Kidney (tissue), 14 donors: ENCODE results near the gene KLHL21. TPM values are rescaled to one million over a fixed set of nuclear protein-coding genes. Genes with fewer than 3 reads are reported as not detected.
A peak's percentile ranks its signal among the peaks of the same experiment; 100 is the strongest.

Experiments used
- DNase-seq, 5 donors: peaks; one replicate each; pipeline ENCODE4 v3.0.0-alpha.2; 2013 to 2020
- FAIRE-seq: peaks from 2 replicates; lab custom pipeline; 2012; peaks lifted over from hg19 to GRCh38; lab: Jason Lieb, UNC
- H3K27ac ChIP-seq, 2 donors: one replicate each; pipeline ENCODE4 v1.7.0; 2013; ENCODE audit warnings: low read depth in 2 of 2, low read length in 2 of 2, inconsistent platforms in 1 of 2
- H3K27me3 ChIP-seq: one replicate; pipeline ENCODE4 v1.7.1; 2013; ENCODE audit warnings: low read length, inconsistent platforms; ENCODE audit not compliant: control insufficient read depth, insufficient read depth
- H3K36me3 ChIP-seq, 3 donors: one replicate each; pipeline versions ENCODE4 v1.7.0 to v1.7.1; 2013; ENCODE audit warnings: low read length in 3 of 3, control low read depth in 1 of 3, inconsistent platforms in 1 of 3; ENCODE audit not compliant: insufficient read depth in 3 of 3, control insufficient read depth in 2 of 3
- H3K4me1 ChIP-seq, 3 donors: one replicate each; pipeline versions ENCODE4 v1.7.0 to v1.7.1; 2013; ENCODE audit warnings: low read length in 3 of 3, inconsistent platforms in 1 of 3, low read depth in 1 of 3; ENCODE audit not compliant: control insufficient read depth in 2 of 3, insufficient read depth in 2 of 3
- H3K4me3 ChIP-seq, 3 donors: one replicate each; pipeline versions ENCODE4 v1.7.0 to v1.8.1; 2013; ENCODE audit warnings: low read length in 3 of 3, control low read depth in 1 of 3, inconsistent platforms in 1 of 3
- H3K9ac ChIP-seq, 3 donors: one replicate each; pipeline versions ENCODE4 v1.7.0 to v1.7.1; 2013; ENCODE audit warnings: low read length in 3 of 3, control low read depth in 1 of 3, inconsistent platforms in 1 of 3
- H3K9me3 ChIP-seq, 3 donors: one replicate each; pipeline versions ENCODE4 v1.7.0 to v1.7.1; 2013; ENCODE audit warnings: low read length in 3 of 3, control low read depth in 1 of 3, inconsistent platforms in 1 of 3; ENCODE audit not compliant: control insufficient read depth in 2 of 3, insufficient read depth in 1 of 3
- CTCF ChIP-seq: IDR thresholded peaks from 3 replicates; pipeline ENCODE4 v1.5.1; 2012; ENCODE audit warnings: mild to moderate bottlenecking, moderate library complexity, borderline replicate concordance; ENCODE audit not compliant: insufficient read depth; ENCODE audit errors: extremely low read depth
- intact Hi-C: fragments of 100-400 bp; cut with DNase I; formaldehyde crosslinking; loops from one replicate; pipeline ENCODE4 v1.11.1; 2022
- polyA plus RNA-seq: library from polyadenylated mRNA; stranded (reverse); fragments of 350-450 nt; fragmentation: Illumina TruSeq; extraction: RNeasy Lipid Tissue Mini Kit (QIAGEN cat#74804); gene quantifications from one replicate; pipeline ENCODE4 v1.2.3, GENCODE V29; 2014; ENCODE audit warnings: low read depth, low replicate concordance; ENCODE audit not compliant: insufficient read depth
- total RNA-seq: library from RNA; stranded (reverse); fragmentation: NEBNext Ultra II Directional; extraction: Animal tissue kit (Norgen Biotek cat#: 25700); gene quantifications from one replicate; pipeline ENCODE4 v1.2.1, GENCODE V29; 2021
- donor health status: control.
- donor health status: control.
- donor health status: control.
- donor health status: control.
- donor health status: control.
- donor health status: DM: yes; HTN: yes; CAD: no.
- donor health status: Normal renal cell carcinoma (clear cell type).

KLHL21 gene
- total and polyA plus RNA-seq, 2 donors from 2014 or later = 13.9 to 25.0 TPM

GRCh38 chr1:6623269-6623965 is 20.7 kb upstream of the KLHL21 start:
- Histone ChIP-seq H3K9me3 (no peaks in the 10 kb centered on the region), H3K27ac (no peak overlapping the region), H3K9ac (no peak overlapping the region), H3K4me3 (no peak overlapping the region), H3K4me1 (peaks cover 0 to 23% (median 4%) of the 10 kb centered on the region in 3 donors), H3K36me3 (peaks cover 4 to 28% (median 9%) of the 10 kb centered on the region in 3 donors), H3K27me3 (no peaks in the 10 kb centered on the region)
- TF ChIP-seq CTCF = no peak
- no peak for DNase-seq
- intact Hi-C loops = no loop called here
- FAIRE-seq = no peak

GRCh38 chr1:6622396-6623152 is 19.9 kb upstream of the KLHL21 start:
- DNase-seq (no peak), FAIRE-seq (no peak)
- Histone ChIP-seq H3K27me3 (no peaks in the 10 kb centered on the region), H3K4me3 (no peak overlapping the region), H3K4me1 (peaks cover 0 to 23% (median 4%) of the 10 kb centered on the region in 3 donors), H3K27ac (peak overlapping the region in 1 of 2 donors; percentile 35), H3K9me3 (no peaks in the 10 kb centered on the region), H3K36me3 (peaks cover 4 to 29% (median 9%) of the 10 kb centered on the region in 3 donors), H3K9ac (no peak overlapping the region)
- intact Hi-C loops = no loop called here
- TF ChIP-seq CTCF = no peak

- TF ChIP-seq CTCF = no peak
- H3K4me3 ChIP-seq = no peak overlapping the region
- no peak overlapping the region for H3K9ac ChIP-seq
- no peaks in the 10 kb centered on the region for H3K9me3 ChIP-seq
- peaks cover 4 to 31% (median 9%) of the 10 kb centered on the region in 3 donors for H3K36me3 ChIP-seq
- DNase-seq (no peak), FAIRE-seq (no peak)
- peak overlapping the region in 1 of 2 donors; percentile 35 for H3K27ac ChIP-seq
- no peaks in the 10 kb centered on the region for H3K27me3 ChIP-seq
- intact Hi-C loops = no loop called here
- H3K4me1 ChIP-seq = peaks cover 0 to 21% (median 4%) of the 10 kb centered on the region in 3 donors
These were observed 19.0 kb upstream of the KLHL21 start for GRCh38 chr1:6621429-6622391.
